ENCODE measurements around the gene FAM13A.
"Not testable (repeated sequence)": the region's sequence is repeated elsewhere in the genome, so short reads cannot be mapped to it uniquely, and the experiment has no call there.

The FAM13A gene

DNA sequence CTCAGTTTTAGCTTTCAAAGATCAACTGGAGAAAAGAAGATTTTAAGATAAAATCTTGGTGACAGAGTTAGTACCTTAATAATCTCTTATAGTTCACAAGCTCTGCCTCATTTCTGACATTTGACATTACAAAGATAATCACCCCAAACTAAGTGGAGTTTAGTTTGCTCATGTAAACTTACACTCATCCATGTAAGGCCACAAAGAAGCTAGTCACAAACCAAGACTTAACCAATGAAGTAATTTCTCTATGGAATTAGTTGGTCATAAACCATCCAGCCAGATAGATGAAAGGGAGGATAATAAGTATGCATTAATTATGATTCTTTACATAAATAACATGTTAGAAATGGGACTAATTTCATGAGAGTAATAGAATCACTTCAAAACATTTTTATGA lies 159.2 kb downstream of the FAM13A start:
- DNase-seq (ENCODE audit: low read depth), result no peak

DNA sequence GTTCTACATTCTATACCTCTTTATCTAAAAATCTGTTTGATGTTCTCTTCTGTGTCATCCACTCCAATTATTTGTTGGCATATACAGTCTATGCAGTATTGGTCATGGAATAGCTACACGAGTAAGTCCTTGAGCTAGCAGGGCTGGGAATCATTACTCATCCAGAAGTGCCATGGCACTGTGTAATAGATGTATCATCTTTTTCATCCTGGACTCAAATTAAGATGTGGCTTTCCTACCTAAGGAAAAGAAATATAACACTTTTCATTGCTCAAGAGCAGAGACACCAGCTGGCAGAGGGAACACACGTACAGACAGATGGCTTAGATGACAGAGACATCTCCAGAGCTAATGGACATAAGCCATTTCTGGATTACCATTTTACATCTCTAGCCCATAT lies 159.8 kb downstream of the FAM13A start:
- no peak for DNase-seq (ENCODE audit: low read depth)

DNA sequence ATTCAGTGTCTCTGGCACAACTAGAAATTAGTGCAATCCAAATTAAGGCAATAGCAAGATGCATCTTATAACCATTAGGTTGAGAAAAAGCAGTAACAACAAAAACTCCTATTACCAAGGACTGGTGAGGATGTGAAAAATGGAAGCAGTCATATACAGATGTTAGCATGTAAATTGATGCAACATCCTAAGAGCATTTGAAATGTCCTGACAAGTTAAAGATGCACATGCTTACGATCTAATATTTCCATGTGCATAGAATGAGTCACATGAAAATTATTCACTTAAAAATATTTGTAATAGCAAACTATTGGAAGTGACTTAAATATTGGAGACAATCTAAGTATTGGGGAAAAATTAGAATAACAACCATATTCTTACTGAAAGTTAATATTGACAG lies 163.0 kb downstream of the FAM13A start:
- DNase-seq (ENCODE audit: low read depth), result no peak

- DNase-seq (ENCODE audit: low read depth), result no peak
Measured at GRCh38 chr4:88892646-88893045, 164.3 kb downstream of the FAM13A start.

DNA sequence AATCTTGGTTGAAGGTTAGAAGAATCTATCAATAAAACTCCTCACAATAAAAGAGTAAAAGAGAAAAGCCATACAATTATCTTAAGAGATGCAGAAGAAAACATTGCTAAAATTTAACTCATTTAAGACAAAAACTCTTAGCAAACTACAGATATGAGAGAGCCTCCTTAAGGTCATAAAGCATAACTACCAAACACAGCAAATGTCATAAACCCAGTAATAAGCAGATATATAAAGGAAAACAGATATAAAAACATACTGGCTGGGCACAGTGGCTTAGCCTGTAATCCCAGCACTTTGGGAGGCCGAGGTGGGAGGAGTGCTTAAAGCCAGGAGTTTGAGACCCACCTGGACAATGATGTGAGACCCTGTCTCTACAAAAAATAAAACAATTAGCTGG lies 165.3 kb downstream of the FAM13A start:
- DNase-seq (ENCODE audit: low read depth), result no peak

DNA sequence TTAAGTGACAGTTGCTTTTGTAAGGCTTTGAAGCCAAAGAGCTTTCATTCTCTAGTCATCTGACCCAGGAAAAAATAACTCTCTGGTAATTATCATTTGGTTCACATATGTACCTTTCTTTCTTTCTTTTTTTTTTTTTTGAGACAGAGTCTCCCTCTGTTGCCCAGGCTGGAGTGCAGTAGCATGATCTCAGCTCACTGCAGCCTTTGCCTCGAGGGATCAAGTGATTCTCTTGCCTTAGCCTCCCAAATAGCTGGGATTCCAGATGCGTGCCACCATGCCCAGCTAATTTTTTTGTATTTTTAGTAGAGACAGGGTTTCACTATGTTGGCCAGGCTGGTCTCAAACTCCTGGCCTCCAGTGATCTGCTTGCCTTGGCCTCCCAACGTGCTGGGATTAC lies 169.6 kb downstream of the FAM13A start:
- DNase-seq (ENCODE audit: low read depth), result not testable (repeated sequence)

DNA sequence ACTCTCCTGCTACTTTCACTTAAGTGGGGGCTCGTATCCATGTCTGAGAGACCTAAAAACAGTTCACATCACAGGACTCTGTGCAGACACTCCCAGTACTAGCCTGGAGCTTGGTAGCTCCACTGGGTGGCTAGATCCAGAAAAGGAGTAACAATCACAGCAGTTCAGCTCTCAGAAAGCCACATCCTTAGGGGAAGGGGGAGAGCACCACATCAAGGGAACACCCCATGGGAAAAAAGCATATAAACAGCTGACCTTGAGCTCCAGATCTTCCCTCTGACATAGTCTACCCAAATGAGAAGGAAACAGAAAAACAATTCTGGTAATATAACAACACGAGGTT lies 175.8 kb downstream of the FAM13A start:
- DNase-seq (ENCODE audit: low read depth), result no peak

DNA sequence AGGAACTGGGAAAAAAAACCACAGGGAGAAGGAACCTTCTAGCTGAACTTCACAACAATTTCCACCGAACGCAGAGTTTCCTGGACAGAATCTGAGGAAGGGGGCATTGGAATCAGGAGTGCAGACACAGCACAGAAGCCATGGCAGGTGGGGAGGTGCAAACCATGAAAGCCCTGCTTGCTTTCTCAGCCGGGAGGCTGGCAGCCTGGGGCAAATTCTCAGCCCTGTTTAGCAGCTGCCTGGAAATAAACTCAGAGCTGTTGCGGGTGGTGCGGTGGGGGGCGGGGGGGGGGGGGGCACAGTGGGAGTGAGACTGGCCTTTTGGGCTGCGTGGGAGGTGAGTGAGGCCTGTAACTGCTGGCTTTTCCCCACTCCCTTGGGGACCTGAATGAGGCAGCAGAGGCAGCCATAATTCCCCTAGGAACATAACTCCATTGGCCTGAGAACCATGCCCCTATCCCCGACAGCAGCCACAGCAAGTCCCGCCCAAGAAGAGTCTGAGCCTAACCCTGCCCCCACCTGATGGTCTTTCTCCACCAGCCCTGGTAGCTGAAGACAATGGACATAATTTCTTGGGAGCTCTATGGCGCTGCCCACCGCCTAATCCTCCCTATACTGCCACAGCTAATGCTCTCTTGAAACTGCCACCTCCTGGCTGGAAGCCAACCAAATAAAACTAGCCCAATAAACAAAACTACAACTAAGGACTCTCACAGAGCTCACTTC lies 176.3 kb downstream of the FAM13A start:
- DNase-seq (ENCODE audit: low read depth), result no peak

GRCh38 chr4:88879991-88880390 lies 177.0 kb downstream of the FAM13A start:
- no peak for DNase-seq (ENCODE audit: low read depth)

GRCh38 chr4:88878642-88879041 lies 178.3 kb downstream of the FAM13A start:
- DNase-seq (ENCODE audit: low read depth), result no peak

GRCh38 chr4:88870428-88870827 lies 186.6 kb downstream of the FAM13A start:
- DNase-seq (ENCODE audit: low read depth), result no peak

- DNase-seq (ENCODE audit: low read depth), result no peak
Measured at GRCh38 chr4:88868510-88868909, 188.5 kb downstream of the FAM13A start.

- no peak for DNase-seq (ENCODE audit: low read depth)
Measured at GRCh38 chr4:88866862-88867550, 190.0 kb downstream of the FAM13A start.

- peak; percentile 25 for DNase-seq (ENCODE audit: low read depth)
Measured at GRCh38 chr4:88865466-88865865, 191.5 kb downstream of the FAM13A start.

- no peak for DNase-seq (ENCODE audit: low read depth)
Measured at GRCh38 chr4:88865046-88865445, 191.9 kb downstream of the FAM13A start.

DNA sequence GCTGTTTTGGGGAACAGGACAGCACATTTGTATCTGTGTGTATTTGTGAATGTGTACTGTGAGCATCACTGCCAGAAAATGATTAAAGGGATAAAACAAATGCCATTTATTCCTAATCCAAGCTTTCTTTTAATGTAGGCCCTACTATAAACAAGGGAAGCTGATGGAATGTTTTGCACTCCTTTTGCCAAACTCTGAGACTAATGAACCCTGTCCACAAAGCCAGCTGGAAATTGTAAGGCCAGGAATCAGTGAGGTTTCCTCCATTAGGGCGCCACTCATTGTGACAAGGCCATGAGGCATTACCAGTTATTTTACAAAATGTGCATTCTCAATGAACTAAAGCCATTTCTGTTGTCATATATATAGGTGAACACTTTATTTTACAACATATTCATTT lies 196.4 kb downstream of the FAM13A start:
- DNase-seq (ENCODE audit: low read depth), result no peak

- DNase-seq (ENCODE audit: low read depth), result no peak
Measured at GRCh38 chr4:88859191-88859812, 197.7 kb downstream of the FAM13A start.

GRCh38 chr4:88858752-88859151 lies 198.2 kb downstream of the FAM13A start:
- DNase-seq (ENCODE audit: low read depth), result no peak

DNA sequence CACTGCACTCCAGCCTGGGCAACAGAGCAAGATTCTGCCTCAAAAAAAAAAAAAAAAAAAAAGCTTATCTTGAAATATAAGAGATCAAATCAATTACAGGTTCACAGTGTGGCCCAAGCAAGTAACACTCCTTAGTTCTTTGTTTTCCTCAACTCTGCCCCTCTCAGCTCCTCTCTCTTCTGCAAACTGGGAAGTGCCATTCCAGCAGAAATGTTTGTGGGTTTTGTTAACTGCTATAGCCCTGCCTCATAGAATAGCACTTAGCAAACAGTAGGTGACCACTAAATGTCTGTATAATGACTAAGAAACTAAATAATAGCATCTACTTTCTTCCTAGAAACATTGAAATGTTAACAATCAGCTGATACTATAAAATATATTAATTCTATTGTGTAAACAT lies 199.4 kb downstream of the FAM13A start:
- no peak for DNase-seq (ENCODE audit: low read depth)

- DNase-seq (ENCODE audit: low read depth), result no peak
Measured at GRCh38 chr4:88854481-88854880, 202.5 kb downstream of the FAM13A start.

DNA sequence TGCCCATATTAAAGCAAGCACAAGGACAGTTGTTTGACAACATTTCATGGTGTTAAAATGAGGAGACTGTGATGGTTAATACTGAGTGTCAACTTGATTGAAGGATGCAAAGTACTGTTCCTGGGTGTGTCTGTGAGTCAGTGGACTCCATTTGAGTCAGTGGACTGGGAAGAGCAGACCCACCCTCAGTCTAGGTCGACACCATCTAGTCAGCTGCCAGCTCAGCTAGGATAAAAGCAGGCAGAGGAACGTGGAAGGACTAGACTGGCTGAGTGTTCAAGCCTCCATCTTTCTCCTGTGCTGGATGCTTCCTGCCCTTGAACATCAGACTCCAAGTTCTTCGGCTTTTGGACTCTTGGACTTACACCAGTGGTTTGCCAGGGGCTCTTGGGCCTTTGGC lies 203.4 kb downstream of the FAM13A start:
- not testable (repeated sequence) for DNase-seq (ENCODE audit: low read depth)

GRCh38 chr4:88846206-88846790 lies 210.7 kb downstream of the FAM13A start:
- peak; percentile 33 for DNase-seq (ENCODE audit: low read depth)

GRCh38 chr4:88843067-88843685 lies 213.8 kb downstream of the FAM13A start:
- DNase-seq (ENCODE audit: low read depth), result no peak
